ENCODE measurements around the gene ENPP3. TPM values are rescaled to one million over a fixed set of nuclear protein-coding genes. Genes with fewer than 3 reads are reported as not detected.

ENPP3 gene
- total and polyA plus RNA-seq, 10 of the 15 experiments (the other 5 are each of a cell fraction or from before 2014, with no cell fraction given): 0.01 TPM; not detected in 9

- no peak for FAIRE-seq
- no peak for TF ChIP-seq NFYB (IDR thresholded peaks at IDR 0.05; ENCODE audit: insufficient read depth, low read depth, low read length)
- TF ChIP-seq TBL1XR1 (IDR thresholded peaks at IDR 0.05; ENCODE audit: low read depth, low read length): no peak
- no peak for TF ChIP-seq KLF5 (IDR thresholded peaks at IDR 0.05; ENCODE audit: partially characterized antibody)
- ChIA-PET RAD21 (ENCODE audit: unreplicated experiment) (no interaction called here), CTCF (no interaction called here), POLR2A (interaction anchor here (0.6 kb wide), 1 partner anchor 911 kb away, joined by 5 read pairs; no protein-coding TSS in a partner anchor), SMC1A (ENCODE audit: uncharacterized antibody, unreplicated experiment) (no interaction called here)
- H4K20me1 ChIP-seq (ENCODE audit: control insufficient read depth, insufficient read depth): no peaks in the 10 kb centered on the region
- no peak overlapping the region for H3K9ac ChIP-seq (ENCODE audit: control insufficient read depth, insufficient read depth, low read length)
- H3K79me2 ChIP-seq (ENCODE audit: control insufficient read depth, insufficient read depth, low read length): no peaks in the 10 kb centered on the region
- no peaks in the 10 kb centered on the region for H3K4me1 ChIP-seq (ENCODE audit: control insufficient read depth, insufficient read depth, low read length)
- no peak overlapping the region for H2AFZ ChIP-seq (ENCODE audit: control insufficient read depth, low read depth, low read length)
- H3K4me2 ChIP-seq (ENCODE audit: control insufficient read depth, insufficient read depth): no peak overlapping the region
- 76% methylated on average over 4 of the region's 4 CpGs for WGBS (ENCODE audit: insufficient coverage, insufficient replicate concordance, low lambda C conversion rate, missing lambda C conversion rate)
- no peaks in the 10 kb centered on the region for H3K9me3 ChIP-seq (replicated peaks; ENCODE audit: control insufficient read depth, insufficient read depth, low read length)
- H3K27ac ChIP-seq (ENCODE audit: control insufficient read depth, insufficient read depth): no peak overlapping the region
- intact Hi-C loops (cut with micrococcal nuclease; ENCODE audit: unreplicated experiment): no loop called here
- no peak for DNase-seq (ENCODE audit: low read depth, low spot score)
- H3K36me3 ChIP-seq (ENCODE audit: control insufficient read depth in 2 of 2, insufficient read depth in 2 of 2, low read length in 1 of 2): no peaks in the 10 kb centered on the region
- BruUV-seq (replicated peaks): no TSS peak
- in situ Hi-C loops (cut with MboI): no loop called here
- ATAC-seq: no peak
- H3K27me3 ChIP-seq (replicated peaks in 1 of 2; ENCODE audit: control insufficient read depth in 2 of 2, insufficient read depth in 2 of 2, low read length in 1 of 2): no peaks in the 10 kb centered on the region
- no peak overlapping the region for H3K4me3 ChIP-seq
Observed at GRCh38 chr6:131758920-131759319, 121.8 kb downstream of the ENPP3 start.

GRCh38 chr6:131761060-131761761, 124.1 kb downstream of the ENPP3 start:
- Histone ChIP-seq H3K4me1 (ENCODE audit: control insufficient read depth, insufficient read depth, low read length) (no peaks in the 10 kb centered on the region), H3K27ac (ENCODE audit: control insufficient read depth, insufficient read depth) (no peak overlapping the region), H3K9me3 (replicated peaks; ENCODE audit: control insufficient read depth, insufficient read depth, low read length) (no peaks in the 10 kb centered on the region), H3K79me2 (ENCODE audit: control insufficient read depth, insufficient read depth, low read length) (no peaks in the 10 kb centered on the region), H3K36me3 (ENCODE audit: control insufficient read depth in 2 of 2, insufficient read depth in 2 of 2, low read length in 1 of 2) (no peaks in the 10 kb centered on the region), H4K20me1 (ENCODE audit: control insufficient read depth, insufficient read depth) (no peaks in the 10 kb centered on the region), H3K9ac (ENCODE audit: control insufficient read depth, insufficient read depth, low read length) (no peak overlapping the region), H3K27me3 (replicated peaks in 1 of 2; ENCODE audit: control insufficient read depth in 2 of 2, insufficient read depth in 2 of 2, low read length in 1 of 2) (no peaks in the 10 kb centered on the region), H2AFZ (ENCODE audit: control insufficient read depth, low read depth, low read length) (no peak overlapping the region), H3K4me2 (ENCODE audit: control insufficient read depth, insufficient read depth) (no peak overlapping the region), H3K4me3 (no peak overlapping the region)
- TF ChIP-seq ZBTB40 (IDR thresholded peaks at IDR 0.05; ENCODE audit: borderline replicate concordance) (no peak), MAX (IDR thresholded peaks at IDR 0.05; ENCODE audit: low read depth, low read length) (no peak)
- SMC1A ChIA-PET (ENCODE audit: uncharacterized antibody, unreplicated experiment): no interaction called here
- POLR2A ChIA-PET: no interaction called here
- ATAC-seq (no peak), DNase-seq (ENCODE audit: low read depth, low spot score) (no peak), FAIRE-seq (no peak)
- BruUV-seq (replicated peaks): no TSS peak
- WGBS (ENCODE audit: insufficient coverage, insufficient replicate concordance, low lambda C conversion rate, missing lambda C conversion rate): 28% methylated on average over 6 of the region's 6 CpGs
- in situ Hi-C loops (cut with MboI): no loop called here
- intact Hi-C loops (cut with micrococcal nuclease; ENCODE audit: unreplicated experiment): no loop called here
- CTCF ChIA-PET: no interaction called here
- RAD21 ChIA-PET (ENCODE audit: unreplicated experiment): no interaction called here

All from GM12878 (cell line).